Epidermal melanocyte (primary cell): ENCODE results near the gene ITGA2B.

Source experiments
- DNase-seq: peaks from one replicate; pipeline ENCODE4 v3.0.0; 2011; ENCODE audit warnings: low spot score; ENCODE audit not compliant: insufficient read length

Gene ITGA2B

GRCh38 chr17:44389281-44389680 is at the start of gene ITGA2B:
Gene ITGA2B (minus strand): TSS chr17:44389649. CDS start chr17:44389473, 176 bp downstream.
- DNase-seq: no peak

DNA sequence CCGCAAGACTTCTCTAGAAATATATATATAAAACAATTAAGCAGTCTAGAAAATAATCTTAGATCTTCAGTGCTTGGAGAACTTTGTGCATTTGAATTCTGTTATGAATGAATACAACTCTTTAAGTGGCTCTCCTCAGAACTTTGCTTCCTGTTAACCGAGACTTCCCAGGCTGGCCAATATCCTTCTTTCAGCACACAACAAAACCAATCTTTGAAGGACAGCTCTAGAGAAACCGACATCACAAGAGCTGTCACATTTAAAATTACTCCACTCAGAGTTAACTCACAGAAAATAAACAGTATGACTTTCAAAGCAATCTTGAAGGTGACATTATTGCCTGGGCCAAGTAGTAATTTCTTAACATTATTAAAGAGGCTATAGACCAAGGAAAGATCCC is 49.7 kb upstream of the ITGA2B start:
- no peak for DNase-seq

DNA sequence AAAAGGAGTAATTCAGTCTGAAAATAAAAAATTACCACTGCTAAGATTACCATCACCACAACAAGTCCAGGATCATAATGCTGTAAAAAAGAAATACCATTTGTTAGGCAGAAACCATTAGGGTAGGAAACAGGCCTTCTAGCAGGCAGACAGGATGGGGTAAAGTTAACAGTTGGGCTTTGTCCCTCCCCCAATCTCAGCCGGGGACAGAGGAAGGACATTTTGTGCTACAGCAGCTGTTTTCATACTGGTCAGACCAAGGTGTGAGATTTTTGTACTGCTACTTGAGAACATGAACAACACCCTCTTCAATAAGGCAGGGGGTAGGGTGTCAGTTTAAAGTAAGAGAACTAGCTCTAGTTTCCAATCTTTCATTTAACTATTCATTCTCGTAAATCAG is 49.2 kb upstream of the ITGA2B start:
- DNase-seq: no peak

DNA sequence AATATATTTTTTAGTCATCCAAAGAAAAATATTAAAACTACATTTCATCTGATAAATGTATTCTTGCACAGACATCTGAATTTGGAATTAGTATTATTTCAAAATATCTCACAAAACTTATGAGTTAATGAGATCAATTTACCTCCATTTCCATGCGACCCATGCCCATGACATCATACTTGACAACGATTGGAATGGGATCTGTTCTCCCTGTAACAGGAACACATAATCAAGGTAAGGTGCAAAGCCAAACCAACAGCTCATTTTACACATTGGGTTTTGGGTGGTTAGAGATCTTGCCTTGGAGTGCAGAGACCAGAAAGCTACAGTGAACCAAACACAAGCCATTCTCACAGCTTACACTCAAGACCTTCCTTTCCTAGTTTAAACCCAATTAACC is 46.9 kb upstream of the ITGA2B start:
- DNase-seq: no peak

DNA sequence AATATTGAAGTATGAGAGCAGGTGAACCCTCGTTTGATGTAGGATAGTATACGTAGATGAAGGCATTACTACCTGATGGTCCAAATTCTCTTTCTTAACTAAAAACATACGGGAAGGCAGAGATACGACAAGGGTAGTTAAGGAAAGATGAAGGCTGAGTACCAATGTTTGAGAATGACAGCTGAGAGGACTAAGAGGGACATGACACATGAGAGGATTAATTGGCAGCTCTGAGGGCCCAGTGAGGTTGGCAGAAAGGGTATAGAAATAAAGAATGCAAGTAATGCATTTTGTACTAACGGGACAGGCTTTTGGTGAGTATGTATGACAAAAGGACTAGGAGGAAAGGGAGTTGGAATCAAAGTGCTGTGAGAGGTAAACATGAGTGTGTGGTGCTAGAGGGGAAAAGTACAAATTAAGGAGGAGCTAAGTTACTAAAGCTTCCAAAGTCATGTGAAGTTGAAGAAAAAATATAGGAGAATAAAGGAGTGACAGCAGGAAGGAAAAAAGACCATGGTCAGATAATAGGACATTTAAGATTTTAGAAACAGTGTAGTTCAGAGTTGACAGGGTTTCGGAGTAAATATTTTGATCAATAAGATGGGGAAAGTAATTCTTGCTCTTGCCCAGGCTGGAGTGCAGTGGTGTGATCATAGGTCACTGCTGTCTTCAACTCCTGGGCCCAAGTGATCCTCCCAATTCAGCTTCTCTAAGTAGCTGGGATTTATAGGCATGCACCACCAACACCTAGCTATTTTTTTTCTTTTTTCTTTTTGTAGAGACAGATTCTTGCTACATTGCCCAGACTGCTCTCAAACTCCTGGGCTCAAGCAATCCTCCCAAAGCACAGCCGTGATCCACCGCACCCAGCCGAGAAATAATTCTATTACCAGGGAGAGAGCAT is 43.1 kb upstream of the ITGA2B start:
- DNase-seq: no peak

DNA sequence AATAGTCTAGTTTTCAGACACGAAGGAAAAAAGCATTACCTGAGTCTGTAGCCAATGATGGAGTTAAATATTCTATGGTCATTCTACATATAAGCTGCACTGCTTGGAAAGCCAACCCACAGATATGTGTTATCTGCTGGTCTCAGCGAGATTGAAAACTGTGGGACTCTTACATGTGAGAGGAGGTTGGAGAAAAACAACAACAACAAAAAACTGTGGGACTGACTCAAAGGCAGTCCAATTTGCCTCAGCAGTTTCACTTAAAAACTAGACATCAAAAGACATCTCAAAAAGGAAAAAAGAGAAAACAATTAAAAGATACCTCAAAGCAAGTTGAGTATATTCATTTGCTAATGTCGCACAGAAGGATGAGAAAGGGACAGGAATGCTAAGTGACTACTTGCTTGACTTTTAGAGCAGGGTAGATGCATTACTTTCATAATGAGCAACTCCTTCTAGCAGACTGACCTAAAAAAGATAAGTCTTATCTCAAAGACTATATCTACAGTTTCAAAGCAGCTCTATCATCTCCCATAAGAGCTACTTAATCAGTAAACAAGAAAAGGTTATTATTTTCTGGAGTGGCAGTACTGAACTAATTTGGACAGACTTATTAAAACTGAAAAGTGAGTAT is 35.5 kb upstream of the ITGA2B start:
- DNase-seq: no peak

- no peak for DNase-seq
These were observed 28.1 kb upstream of the ITGA2B start for GRCh38 chr17:44417553-44417952.

DNA sequence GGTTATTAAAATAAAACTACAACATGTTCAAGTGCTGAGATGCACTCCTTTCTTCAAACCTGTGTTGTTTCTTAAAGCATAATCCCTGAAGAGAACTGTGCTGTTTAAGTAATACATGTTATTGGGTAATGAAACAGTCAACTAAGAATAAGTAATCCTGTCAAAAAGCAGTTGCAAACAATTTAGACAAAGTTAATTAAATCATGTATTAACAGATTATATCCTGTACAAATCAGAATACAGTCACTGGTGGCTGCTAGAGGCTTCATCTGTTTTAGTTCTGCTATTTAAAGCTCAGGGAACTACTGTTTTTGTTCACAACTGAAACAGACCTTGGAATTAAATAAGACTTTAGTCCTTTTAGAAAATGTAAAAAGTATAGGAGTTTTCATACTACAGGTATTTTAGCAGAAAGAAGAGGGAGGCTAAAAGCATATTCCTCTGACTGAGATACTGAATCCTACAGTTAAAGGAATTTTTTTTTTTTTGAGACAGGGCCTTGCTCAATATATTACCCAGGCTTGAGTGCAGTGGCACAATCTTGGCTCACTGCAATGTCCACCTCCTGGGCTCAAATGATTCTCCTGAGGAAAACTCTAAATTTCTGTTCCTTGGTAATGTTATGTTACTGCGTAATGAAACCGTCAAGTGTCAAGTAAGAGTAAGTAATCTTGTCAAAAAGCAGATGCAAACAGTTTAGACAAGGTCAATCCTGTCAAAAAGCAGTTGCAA is 27.3 kb upstream of the ITGA2B start:
- DNase-seq: no peak

GRCh38 chr17:44414394-44415155 is 25.1 kb upstream of the ITGA2B start:
- no peak for DNase-seq

- no peak for DNase-seq
These were observed 20.0 kb upstream of the ITGA2B start for GRCh38 chr17:44409309-44410028.

GRCh38 chr17:44408786-44409185 is 19.3 kb upstream of the ITGA2B start:
- DNase-seq: no peak

- no peak for DNase-seq
These were observed 13.2 kb upstream of the ITGA2B start for GRCh38 chr17:44402564-44403172.

GRCh38 chr17:44400226-44400847 is 10.9 kb upstream of the ITGA2B start:
- no peak for DNase-seq

GRCh38 chr17:44398692-44399691 is 9.5 kb upstream of the ITGA2B start:
- no peak for DNase-seq

GRCh38 chr17:44397479-44398440 is 8.3 kb upstream of the ITGA2B start:
- DNase-seq: no peak

DNA sequence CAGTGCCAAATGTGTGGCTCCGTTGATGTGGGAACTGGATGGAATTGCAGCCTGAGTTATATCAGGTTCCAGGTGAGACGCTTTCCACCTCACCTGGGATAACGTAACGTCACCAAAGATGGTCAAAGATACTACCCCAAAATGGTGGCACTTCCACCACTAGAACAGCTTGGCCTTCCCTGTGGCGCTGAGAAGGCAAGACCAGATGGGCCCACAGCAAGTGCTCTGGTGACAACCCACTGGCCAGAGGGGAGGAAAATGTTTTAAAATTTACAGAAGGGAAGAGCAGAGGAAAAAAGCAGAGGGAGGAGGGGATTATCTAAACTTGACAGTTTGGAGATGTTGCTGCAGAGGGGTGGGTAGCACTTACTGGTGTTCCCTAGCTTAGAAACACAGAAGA is 7.5 kb upstream of the ITGA2B start:
- DNase-seq: no peak

- no peak for DNase-seq
These were observed 5.4 kb upstream of the ITGA2B start for GRCh38 chr17:44394833-44395232.
